ENCODE data around the gene PNPLA7. TPM values are rescaled to one million over a fixed set of nuclear protein-coding genes. Genes with fewer than 3 reads are reported as not detected.

PNPLA7 gene
- polyA plus RNA-seq, 4 donors = 2.9 to 8.8 (median 3.3) TPM

- H3K27ac ChIP-seq (ENCODE audit: low read depth in 1 of 3, low read length in 2 of 3) = no peak overlapping the region
- WGBS, 3 donors = 19 to 61% (median 34%) methylated on average over 41 of the region's 41 CpGs
- H3K27me3 ChIP-seq (ENCODE audit: control insufficient read depth in 3 of 3, insufficient read depth in 3 of 3, low read length in 3 of 3) = no peaks in the 10 kb centered on the region
- no peaks in the 10 kb centered on the region for H3K36me3 ChIP-seq (ENCODE audit: control insufficient read depth in 3 of 3, insufficient read depth in 2 of 3, low read depth in 1 of 3, low read length in 3 of 3)
- H3K9me3 ChIP-seq (ENCODE audit: control insufficient read depth in 2 of 2, insufficient read depth in 1 of 2, low read depth in 1 of 2, low read length in 1 of 2) = no peaks in the 10 kb centered on the region
- peaks cover 0 to 4% (median 0%) of the 10 kb centered on the region in 3 donors for H3K4me1 ChIP-seq (ENCODE audit: control insufficient read depth in 3 of 3, insufficient read depth in 2 of 3, low read depth in 1 of 3, low read length in 2 of 3)
- H3K4me3 ChIP-seq (ENCODE audit: low read depth in 1 of 3, low read length in 3 of 3) = no peak overlapping the region
- no peak for FAIRE-seq
- peak; percentile 14 to 37 for DNase-seq
Measured at GRCh38 chr9:137487454-137488326, 62.5 kb downstream of the PNPLA7 start.

GRCh38 chr9:137486545-137487453, 63.4 kb downstream of the PNPLA7 start:
- no peak overlapping the region for H3K4me3 ChIP-seq (ENCODE audit: low read depth in 1 of 3, low read length in 3 of 3)
- peaks cover 0 to 4% (median 0%) of the 10 kb centered on the region in 3 donors for H3K4me1 ChIP-seq (ENCODE audit: control insufficient read depth in 3 of 3, insufficient read depth in 2 of 3, low read depth in 1 of 3, low read length in 2 of 3)
- DNase-seq (no peak), FAIRE-seq (no peak)
- no peaks in the 10 kb centered on the region for H3K27me3 ChIP-seq (ENCODE audit: control insufficient read depth in 3 of 3, insufficient read depth in 3 of 3, low read length in 3 of 3)
- 74 to 82% (median 76%) methylated on average over 35 of the region's 35 CpGs for WGBS, 3 donors
- no peaks in the 10 kb centered on the region for H3K36me3 ChIP-seq (ENCODE audit: control insufficient read depth in 3 of 3, insufficient read depth in 2 of 3, low read depth in 1 of 3, low read length in 3 of 3)
- no peak overlapping the region for H3K27ac ChIP-seq (ENCODE audit: low read depth in 1 of 3, low read length in 2 of 3)
- H3K9me3 ChIP-seq (ENCODE audit: control insufficient read depth in 2 of 2, insufficient read depth in 1 of 2, low read depth in 1 of 2, low read length in 1 of 2) = no peaks in the 10 kb centered on the region

- WGBS, 3 donors = 88 to 91% (median 89%) methylated on average over 15 of the region's 15 CpGs
- H3K4me3 ChIP-seq (ENCODE audit: low read depth in 1 of 3, low read length in 3 of 3) = no peak overlapping the region
Measured at GRCh38 chr9:137486141-137486490, 64.1 kb downstream of the PNPLA7 start.

GRCh38 chr9:137485343-137486140, 64.7 kb downstream of the PNPLA7 start:
- peaks cover 0 to 4% (median 0%) of the 10 kb centered on the region in 3 donors for H3K4me1 ChIP-seq (ENCODE audit: control insufficient read depth in 3 of 3, insufficient read depth in 2 of 3, low read depth in 1 of 3, low read length in 2 of 3)
- no peaks in the 10 kb centered on the region for H3K27me3 ChIP-seq (ENCODE audit: control insufficient read depth in 3 of 3, insufficient read depth in 3 of 3, low read length in 3 of 3)
- H3K4me3 ChIP-seq (ENCODE audit: low read depth in 1 of 3, low read length in 3 of 3) = no peak overlapping the region
- H3K36me3 ChIP-seq (ENCODE audit: control insufficient read depth in 3 of 3, insufficient read depth in 2 of 3, low read depth in 1 of 3, low read length in 3 of 3) = no peaks in the 10 kb centered on the region
- WGBS, 3 donors = 85 to 90% (median 90%) methylated on average over 26 of the region's 26 CpGs
- DNase-seq (no peak), FAIRE-seq (no peak)
- H3K27ac ChIP-seq (ENCODE audit: low read depth in 1 of 3, low read length in 2 of 3) = no peak overlapping the region
- H3K9me3 ChIP-seq (ENCODE audit: control insufficient read depth in 2 of 2, insufficient read depth in 1 of 2, low read depth in 1 of 2, low read length in 1 of 2) = no peaks in the 10 kb centered on the region

More at GRCh38 chr9:137486141-137486490, 64.1 kb downstream of the PNPLA7 start:
- H3K27ac ChIP-seq (ENCODE audit: low read depth in 1 of 3, low read length in 2 of 3) = no peak overlapping the region
- no peaks in the 10 kb centered on the region for H3K36me3 ChIP-seq (ENCODE audit: control insufficient read depth in 3 of 3, insufficient read depth in 2 of 3, low read depth in 1 of 3, low read length in 3 of 3)
- FAIRE-seq = no peak
- no peaks in the 10 kb centered on the region for H3K9me3 ChIP-seq (ENCODE audit: control insufficient read depth in 2 of 2, insufficient read depth in 1 of 2, low read depth in 1 of 2, low read length in 1 of 2)
- H3K27me3 ChIP-seq (ENCODE audit: control insufficient read depth in 3 of 3, insufficient read depth in 3 of 3, low read length in 3 of 3) = no peaks in the 10 kb centered on the region
- peaks cover 0 to 4% (median 0%) of the 10 kb centered on the region in 3 donors for H3K4me1 ChIP-seq (ENCODE audit: control insufficient read depth in 3 of 3, insufficient read depth in 2 of 3, low read depth in 1 of 3, low read length in 2 of 3)
- no peak for DNase-seq

GRCh38 chr9:137484551-137485315, 65.5 kb downstream of the PNPLA7 start:
- Histone ChIP-seq H3K27ac (ENCODE audit: low read depth in 1 of 3, low read length in 2 of 3) (no peak overlapping the region), H3K9me3 (ENCODE audit: control insufficient read depth in 2 of 2, insufficient read depth in 1 of 2, low read depth in 1 of 2, low read length in 1 of 2) (no peaks in the 10 kb centered on the region), H3K27me3 (ENCODE audit: control insufficient read depth in 3 of 3, insufficient read depth in 3 of 3, low read length in 3 of 3) (no peaks in the 10 kb centered on the region), H3K36me3 (ENCODE audit: control insufficient read depth in 3 of 3, insufficient read depth in 2 of 3, low read depth in 1 of 3, low read length in 3 of 3) (no peaks in the 10 kb centered on the region), H3K4me3 (ENCODE audit: low read depth in 1 of 3, low read length in 3 of 3) (no peak overlapping the region), H3K4me1 (ENCODE audit: control insufficient read depth in 3 of 3, insufficient read depth in 2 of 3, low read depth in 1 of 3, low read length in 2 of 3) (peaks cover 0 to 4% (median 0%) of the 10 kb centered on the region in 3 donors)
- DNase-seq = no peak
- FAIRE-seq = no peak
- WGBS, 3 donors = 92 to 96% (median 96%) methylated on average over 22 to 27 of the region's 27 CpGs

- no peak for FAIRE-seq
- no peaks in the 10 kb centered on the region for H3K4me1 ChIP-seq (ENCODE audit: control insufficient read depth in 3 of 3, insufficient read depth in 2 of 3, low read depth in 1 of 3, low read length in 2 of 3)
- DNase-seq = no peak
- H3K9me3 ChIP-seq (ENCODE audit: control insufficient read depth in 2 of 2, insufficient read depth in 1 of 2, low read depth in 1 of 2, low read length in 1 of 2) = no peaks in the 10 kb centered on the region
- H3K27me3 ChIP-seq (ENCODE audit: control insufficient read depth in 3 of 3, insufficient read depth in 3 of 3, low read length in 3 of 3) = no peaks in the 10 kb centered on the region
- WGBS, 3 donors = 70 to 82% (median 79%) methylated on average over 24 to 26 of the region's 26 CpGs
- H3K27ac ChIP-seq (ENCODE audit: low read depth in 1 of 3, low read length in 2 of 3) = peak overlapping the region in 1 of 3 donors; percentile 1
- no peak overlapping the region for H3K4me3 ChIP-seq (ENCODE audit: low read depth in 1 of 3, low read length in 3 of 3)
- H3K36me3 ChIP-seq (ENCODE audit: control insufficient read depth in 3 of 3, insufficient read depth in 2 of 3, low read depth in 1 of 3, low read length in 3 of 3) = no peaks in the 10 kb centered on the region
Measured at GRCh38 chr9:137482094-137482781, 68.0 kb downstream of the PNPLA7 start.
